RWPE2 (cell line): Measurements from ENCODE around the gene MTR.

Source experiments
- ATAC-seq: fragments of 200-7000 bp; cut with Tn5 transposase; 3 replicates; pipeline ENCODE4 v1.9.1; 2021; ENCODE audit warnings: low read depth
- DNase-seq: peaks from one replicate; pipeline ENCODE4 v3.0.0-alpha.2; 2020; ENCODE audit warnings: low spot score
- H3K27ac ChIP-seq: fragments of 450-650 bp; 2 replicates; pipeline ENCODE4 v1.5.1; 2017; ENCODE audit warnings: mild to moderate bottlenecking; ENCODE audit not compliant: poor library complexity, severe bottlenecking
- H3K27me3 ChIP-seq: fragments of 250-450 bp; sonication (Bioruptor Pico); 2 replicates; pipeline ENCODE4 v1.5.1; 2021; ENCODE audit warnings: mild to moderate bottlenecking, moderate library complexity; ENCODE audit not compliant: insufficient read depth, poor library complexity, severe bottlenecking
- H3K36me3 ChIP-seq: fragments of 250-450 bp; sonication (Bioruptor Pico); 2 replicates; pipeline ENCODE4 v1.5.1; 2020; ENCODE audit warnings: low read depth, mild to moderate bottlenecking, moderate library complexity
- H3K4me1 ChIP-seq: fragments of 250-450 bp; sonication (Bioruptor Pico); 2 replicates; pipeline ENCODE4 v1.5.1; 2021; ENCODE audit warnings: mild to moderate bottlenecking, moderate library complexity; ENCODE audit not compliant: insufficient read depth, poor library complexity, severe bottlenecking
- H3K4me3 ChIP-seq: fragments of 250-450 bp; sonication (Bioruptor Pico); 2 replicates; pipeline ENCODE4 v1.5.1; 2021; ENCODE audit warnings: mild to moderate bottlenecking, moderate library complexity; ENCODE audit not compliant: severe bottlenecking
- H3K9me3 ChIP-seq: fragments of 250-450 bp; sonication (Bioruptor Pico); 2 replicates; pipeline ENCODE4 v1.5.1; 2021; ENCODE audit warnings: mild to moderate bottlenecking, moderate library complexity; ENCODE audit not compliant: severe bottlenecking
- CTCF ChIP-seq: fragments of 450-650 bp; IDR thresholded peaks from one replicate; pipeline ENCODE4 v1.5.1; 2017; ENCODE audit warnings: mild to moderate bottlenecking, moderate library complexity; ENCODE audit not compliant: poor library complexity, severe bottlenecking

Gene MTR

GRCh38 chr1:236768601-236769000, 26.5 kb upstream of the MTR start:
- H3K27me3 ChIP-seq: no peaks in the 10 kb centered on the region
- no peaks in the 10 kb centered on the region for H3K4me1 ChIP-seq
- ATAC-seq: no peak; the same call in 2 of the 3 replicates
- no peak for DNase-seq
- no peak for TF ChIP-seq CTCF
- no peaks in the 10 kb centered on the region for H3K9me3 ChIP-seq
- H3K4me3 ChIP-seq: no peak overlapping the region
- no peak overlapping the region for H3K27ac ChIP-seq
- H3K36me3 ChIP-seq: no peaks in the 10 kb centered on the region

DNA sequence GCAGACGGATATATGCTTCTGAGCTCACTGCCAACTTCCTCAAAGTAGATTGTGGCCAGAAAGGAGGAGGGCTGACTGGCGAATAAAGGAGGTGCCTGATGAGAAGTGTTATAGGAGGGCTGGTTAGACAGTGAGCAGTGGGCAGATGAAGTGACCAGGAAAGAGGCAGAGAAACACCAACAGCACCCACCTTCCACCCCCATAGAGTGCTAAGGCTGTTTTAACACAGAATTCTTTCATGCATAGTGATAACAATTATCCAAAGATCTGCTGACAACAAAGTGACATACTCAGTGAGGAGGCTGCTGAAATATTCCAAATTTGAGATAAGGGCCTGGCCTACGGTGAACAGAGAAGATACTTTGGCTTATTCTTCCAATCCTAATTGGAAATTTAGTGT, 21.2 kb upstream of the MTR start:
- no peaks in the 10 kb centered on the region for H3K27me3 ChIP-seq
- H3K4me1 ChIP-seq: no peaks in the 10 kb centered on the region
- no peaks in the 10 kb centered on the region for H3K36me3 ChIP-seq
- DNase-seq: no peak
- no peaks in the 10 kb centered on the region for H3K9me3 ChIP-seq
- H3K27ac ChIP-seq: no peak overlapping the region
- TF ChIP-seq CTCF: no peak
- no peak overlapping the region for H3K4me3 ChIP-seq
- ATAC-seq: no peak

- H3K27ac ChIP-seq: no peak overlapping the region
- no peak for ATAC-seq
- H3K9me3 ChIP-seq: no peaks in the 10 kb centered on the region
- no peaks in the 10 kb centered on the region for H3K27me3 ChIP-seq
- no peak for DNase-seq
- peak; percentile 11 for TF ChIP-seq CTCF
- no peak overlapping the region for H3K4me3 ChIP-seq
- H3K36me3 ChIP-seq: no peaks in the 10 kb centered on the region
- H3K4me1 ChIP-seq: no peaks in the 10 kb centered on the region
Measured at GRCh38 chr1:236774926-236775325, 20.2 kb upstream of the MTR start.

DNA sequence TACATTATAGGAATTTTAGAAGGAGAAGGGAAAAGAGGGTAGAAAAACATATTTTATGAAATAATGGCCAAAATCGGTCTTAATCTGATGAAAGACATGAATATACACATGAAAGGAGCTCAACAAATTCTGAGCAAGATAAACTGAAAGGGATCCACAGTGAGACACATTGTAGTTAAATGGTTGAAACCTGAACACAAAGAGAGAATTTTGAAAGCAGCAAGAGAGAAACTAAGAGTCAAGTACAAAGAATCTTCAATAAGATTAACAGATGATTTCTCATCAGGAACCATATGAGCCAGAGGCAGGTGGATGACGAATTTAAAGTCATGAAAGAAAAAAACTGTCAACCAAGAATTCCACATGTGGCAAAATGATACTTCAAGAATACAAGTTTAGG, 15.8 kb upstream of the MTR start:
- DNase-seq (no peak), ATAC-seq (no peak)
- TF ChIP-seq CTCF: no peak
- Histone ChIP-seq H3K4me1 (no peaks in the 10 kb centered on the region), H3K9me3 (no peaks in the 10 kb centered on the region), H3K27ac (no peak overlapping the region), H3K27me3 (no peaks in the 10 kb centered on the region), H3K4me3 (no peak overlapping the region), H3K36me3 (no peaks in the 10 kb centered on the region)

- H3K4me1 ChIP-seq: no peaks in the 10 kb centered on the region
- H3K27ac ChIP-seq: no peak overlapping the region
- ATAC-seq (no peak), DNase-seq (no peak)
- no peaks in the 10 kb centered on the region for H3K9me3 ChIP-seq
- no peaks in the 10 kb centered on the region for H3K27me3 ChIP-seq
- no peaks in the 10 kb centered on the region for H3K36me3 ChIP-seq
- TF ChIP-seq CTCF: no peak
- H3K4me3 ChIP-seq: no peak overlapping the region
Measured at GRCh38 chr1:236785477-236785876, 9.6 kb upstream of the MTR start.
